ENCODE data around the gene MLC1.

- TF ChIP-seq CTCF (IDR thresholded peaks at IDR 0.05) (no peak), POLR2A (IDR thresholded peaks at IDR 0.05) (no peak)
Measured at GRCh38 chr22:50058906-50059880, 26.0 kb downstream of the MLC1 start.

All from esophagus squamous epithelium (tissue), 4 donors.